22Rv1 (cell line): Measurements from ENCODE around the gene JSRP1.

Experiments used
- CTCF ChIP-seq: fragments of 450-650 bp; IDR thresholded peaks from 2 replicates; pipeline ENCODE4 v1.5.1; 2017; ENCODE audit warnings: mild to moderate bottlenecking
- ZFX ChIP-seq: fragments of 450-650 bp; IDR thresholded peaks from 2 replicates; pipeline ENCODE4 v1.6.1; 2017; ENCODE audit warnings: antibody characterized with exemption, borderline replicate concordance

- TF ChIP-seq CTCF, result no peak
- no peak for TF ChIP-seq ZFX
Measured at GRCh38 chr19:2278459-2279158, 22.4 kb upstream of the JSRP1 start.
